HepG2 (cell line): ENCODE results near the gene SDK2. TPM values are rescaled to one million over a fixed set of nuclear protein-coding genes. Genes with fewer than 3 reads are reported as not detected.

Experiments
- ATAC-seq: fragments of 200-7000 bp; cut with Tn5 transposase; 3 replicates; pipeline ENCODE4 v1.9.1; 2020; ENCODE audit warnings: mild to moderate bottlenecking, moderate library complexity
- BruUV-seq: library from RNA; stranded (reverse); fragments of 400-500 nt; replicated peaks from 2 replicates; lab custom pipeline; 2021; lab: Mats Ljungman, UMichigan
- CTCF ChIA-PET: fragments of 300-600 bp; formaldehyde crosslinking; extraction: SDS; loops from one replicate; lab custom pipeline; 2021; ENCODE audit warnings: low total read pairs, inconsistent platforms, low intra/inter-chr PET ratio; lab: Yijun Ruan, JAX
- POLR2A ChIA-PET: fragments of 350-600 bp; sonication (Branson Sonifier 250); formaldehyde crosslinking; loops from one replicate; lab custom pipeline; 2020; ENCODE audit warnings: antibody characterized with exemption, inconsistent platforms; lab: Yijun Ruan, JAX
- DNase-seq: peaks from one replicate; pipeline ENCODE4 v3.0.0-alpha.2; 2015; ENCODE audit warnings: low spot score
- FAIRE-seq: peaks from 3 replicates; lab custom pipeline; 2011; peaks lifted over from hg19 to GRCh38; lab: Jason Lieb, UNC
- H2AFZ ChIP-seq: one replicate; pipeline ENCODE4 v1.6.1; 2011; ENCODE audit warnings: low read length, inconsistent platforms
- H3K27ac ChIP-seq: fragments of 300-600 bp; 3 replicates; pipeline ENCODE4 v1.8.0; 2011; ENCODE audit warnings: mixed run types, mild to moderate bottlenecking, mixed read lengths, low read length, inconsistent platforms; ENCODE audit not compliant: insufficient read depth; ENCODE audit errors: extremely low read length
- H3K27me3 ChIP-seq, 2 experiments: fragments of 200-600 bp in 1 of 2; 2 replicates in 1 of 2; 3 replicates in 1 of 2; pipeline versions ENCODE4 v1.6.0 to v1.8.0; 2011; ENCODE audit warnings: low read length in 2 of 2, mild to moderate bottlenecking in 2 of 2, moderate library complexity in 2 of 2, inconsistent platforms in 1 of 2; ENCODE audit not compliant: insufficient read depth in 2 of 2, control insufficient read depth in 1 of 2
- H3K36me3 ChIP-seq, 2 experiments: fragments of 200-600 bp in 1 of 2; replicated peaks in 1 of 2; 2 replicates in 1 of 2; 3 replicates in 1 of 2; pipeline versions ENCODE4 v1.5.1 to v1.8.0; 2011; ENCODE audit warnings: low read length in 2 of 2, inconsistent platforms in 1 of 2; ENCODE audit not compliant: insufficient read depth in 2 of 2, control insufficient read depth in 1 of 2
- H3K4me1 ChIP-seq: 2 replicates; pipeline ENCODE4 v1.5.1; 2012; ENCODE audit warnings: low read length, inconsistent platforms; ENCODE audit not compliant: insufficient read depth
- H3K4me2 ChIP-seq: 2 replicates; pipeline ENCODE4 v1.6.0; 2011; ENCODE audit warnings: low read depth, low read length, inconsistent platforms
- H3K4me3 ChIP-seq, 3 experiments: fragments of 200-600 bp in 1 of 3; sonication (generic), shearing (Covaris generic) in 1 of 3; replicated peaks in 1 of 3; 2 replicates each; pipeline ENCODE4 v1.5.1; 2011 to 2016; ENCODE audit warnings: low read length in 3 of 3, inconsistent platforms in 2 of 3, low read depth in 2 of 3, mild to moderate bottlenecking in 2 of 3, control low read depth in 1 of 3, mixed read lengths in 1 of 3; ENCODE audit not compliant: insufficient read depth in 1 of 3
- H3K79me2 ChIP-seq: one replicate; pipeline ENCODE4 v1.6.1; 2011; ENCODE audit warnings: low read length, inconsistent platforms; ENCODE audit not compliant: insufficient read depth
- H3K9ac ChIP-seq: 2 replicates; pipeline ENCODE4 v1.6.0; 2011; ENCODE audit warnings: mild to moderate bottlenecking, low read depth, low read length, inconsistent platforms; ENCODE audit not compliant: insufficient read depth
- H3K9me3 ChIP-seq: 2 replicates; pipeline ENCODE4 v1.5.1; 2012; ENCODE audit warnings: mild to moderate bottlenecking, low read length
- H4K20me1 ChIP-seq: 2 replicates; pipeline ENCODE4 v1.6.0; 2011; ENCODE audit warnings: inconsistent platforms, mild to moderate bottlenecking, low read length, moderate library complexity; ENCODE audit not compliant: insufficient read depth
- HDAC2 ChIP-seq: sonication (generic); formaldehyde crosslinking; IDR thresholded peaks from 2 replicates; pipeline ENCODE4 v1.4.0; 2020; ENCODE audit warnings: missing genetic modification reagents
- ZNF777 ChIP-seq: sonication (generic); formaldehyde crosslinking; IDR thresholded peaks from 2 replicates; pipeline ENCODE4 v1.4.0; 2020; ENCODE audit warnings: missing genetic modification reagents
- WGBS: methylation state at CpG from one replicate; pipeline ENCODE4 v1.1.6; 2017; ENCODE audit warnings: low lambda C conversion rate; 5-methylcytosine and 5-hydroxymethylcytosine counted together
- in situ Hi-C: cut with HindIII; loops from 2 replicates; pipeline ENCODE4 v1.10.0; 2017; ENCODE audit warnings: low pct_unique_long_range_greater_than_20kb; ENCODE audit not compliant: extremely low pct_ligation_motif_present
- intact Hi-C: fragments of 100-400 bp; cut with micrococcal nuclease; formaldehyde crosslinking; loops from one replicate; pipeline ENCODE4 v1.10.0; 2022; ENCODE audit not compliant: unreplicated experiment
- polyA plus RNA-seq, 8 experiments: library from polyadenylated mRNA; depleted of rRNA in 3 of 8; stranded (reverse) in 7 of 8; unstranded in 1 of 8; fragments of >200 nt; fragmentation: Illumina TruSeq in 4 of 8; extraction: Trizol in 4 of 8; gene quantifications; 2 replicates each; pipeline versions ENCODE4 v1.2.1 to v1.2.3, GENCODE V29; 2011 to 2016; ENCODE audit warnings: low read depth in 4 of 8, missing spikeins in 1 of 8, mixed read lengths in 1 of 8; ENCODE audit not compliant: insufficient read depth in 1 of 8
- total RNA-seq, 5 experiments: library from RNA; depleted of rRNA; stranded (reverse); fragments of >200 nt; fragmentation: Illumina TruSeq; extraction: Trizol; gene quantifications; 2 replicates each; pipeline ENCODE4 v1.2.3, GENCODE V29; 2016; ENCODE audit warnings: low read depth in 1 of 5
- TF ChIP-seq, protein P1 (sequence below), 2 experiments: sonication (generic) in 1 of 2; formaldehyde crosslinking in 1 of 2; IDR thresholded peaks; 2 replicates each; pipeline versions ENCODE4 v1.6.1 to v1.9.0; 2014 to 2022; ENCODE audit warnings: antibody characterized with exemption in 1 of 2, borderline replicate concordance in 1 of 2, inconsistent platforms in 1 of 2, low read depth in 1 of 2, missing genetic modification reagents in 1 of 2
- TF ChIP-seq, protein P2 (sequence below): sonication (generic); formaldehyde crosslinking; IDR thresholded peaks from 2 replicates; pipeline ENCODE4 v1.5.0; 2020; ENCODE audit warnings: missing genetic modification reagents, mild to moderate bottlenecking, borderline replicate concordance

The SDK2 gene
- total and polyA plus RNA-seq, 2 of the 13 experiments (the other 11 are each of a cell fraction or from before 2014, with no cell fraction given): not detected

DNA sequence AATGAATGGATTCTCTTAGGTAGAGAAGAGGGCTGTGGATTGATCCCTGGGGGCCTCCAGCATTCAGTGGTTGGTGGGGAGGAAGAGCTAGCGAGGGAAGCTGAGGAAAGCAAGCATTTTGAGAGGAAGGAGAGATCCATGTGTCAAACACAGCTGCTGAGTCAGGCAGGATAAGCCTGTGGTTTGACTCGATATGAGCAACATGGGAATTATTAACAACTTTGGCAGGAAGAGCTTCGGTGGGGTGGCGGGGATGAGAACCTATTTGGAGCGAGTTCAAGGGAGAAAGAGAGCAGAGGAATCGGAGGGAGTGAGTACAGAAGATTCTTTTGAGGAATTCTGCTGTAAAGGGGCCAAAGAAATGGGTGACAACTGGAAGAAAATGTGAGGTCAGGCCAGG, 273.0 kb downstream of the SDK2 start:
- Histone ChIP-seq H3K27me3 (peaks cover 7 to 73% of the 10 kb centered on the region in 2 experiments; a peak in 4 of 5 replicates), H3K9ac (no peak overlapping the region), H3K27ac (no peak overlapping the region), H3K79me2 (no peaks in the 10 kb centered on the region), H3K9me3 (no peaks in the 10 kb centered on the region), H2AFZ (no peak overlapping the region), H3K36me3 (no peaks in the 10 kb centered on the region), H3K4me1 (peaks cover 14% of the 10 kb centered on the region), H4K20me1 (no peaks in the 10 kb centered on the region), H3K4me3 (no peak overlapping the region)
- FAIRE-seq (no peak), ATAC-seq (no peak), DNase-seq (no peak)
- in situ Hi-C loops (loop anchor here (5.0 kb wide), 2 partner anchors 114 to 644 kb away; no protein-coding TSS in a partner anchor), intact Hi-C loops (loop anchor here (5.0 kb wide), 1 partner anchor 169 kb away; no protein-coding TSS in a partner anchor)
- ChIA-PET CTCF (interaction anchor here (5.1 kb wide), 1 partner anchor 116 kb away, joined by 159 read pairs; no protein-coding TSS in a partner anchor), POLR2A (interaction anchor here (2.8 kb wide), 1 partner anchor 109 kb away, joined by 22 read pairs; the partner anchor contains the start of gene CPSF4L)
- 5% methylated on average over 6 of the region's 6 CpGs for WGBS
- BruUV-seq: no TSS peak
- TF ChIP-seq ZNF777 (CRISPR knock-in tag) (no peak), HDAC2 (CRISPR knock-in tag) (no peak)
- TF ChIP-seq, protein P1, sequence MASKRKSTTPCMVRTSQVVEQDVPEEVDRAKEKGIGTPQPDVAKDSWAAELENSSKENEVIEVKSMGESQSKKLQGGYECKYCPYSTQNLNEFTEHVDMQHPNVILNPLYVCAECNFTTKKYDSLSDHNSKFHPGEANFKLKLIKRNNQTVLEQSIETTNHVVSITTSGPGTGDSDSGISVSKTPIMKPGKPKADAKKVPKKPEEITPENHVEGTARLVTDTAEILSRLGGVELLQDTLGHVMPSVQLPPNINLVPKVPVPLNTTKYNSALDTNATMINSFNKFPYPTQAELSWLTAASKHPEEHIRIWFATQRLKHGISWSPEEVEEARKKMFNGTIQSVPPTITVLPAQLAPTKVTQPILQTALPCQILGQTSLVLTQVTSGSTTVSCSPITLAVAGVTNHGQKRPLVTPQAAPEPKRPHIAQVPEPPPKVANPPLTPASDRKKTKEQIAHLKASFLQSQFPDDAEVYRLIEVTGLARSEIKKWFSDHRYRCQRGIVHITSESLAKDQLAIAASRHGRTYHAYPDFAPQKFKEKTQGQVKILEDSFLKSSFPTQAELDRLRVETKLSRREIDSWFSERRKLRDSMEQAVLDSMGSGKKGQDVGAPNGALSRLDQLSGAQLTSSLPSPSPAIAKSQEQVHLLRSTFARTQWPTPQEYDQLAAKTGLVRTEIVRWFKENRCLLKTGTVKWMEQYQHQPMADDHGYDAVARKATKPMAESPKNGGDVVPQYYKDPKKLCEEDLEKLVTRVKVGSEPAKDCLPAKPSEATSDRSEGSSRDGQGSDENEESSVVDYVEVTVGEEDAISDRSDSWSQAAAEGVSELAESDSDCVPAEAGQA (IDR thresholded peaks at IDR 0.05; ENCODE audit: low read depth): no peak
- TF ChIP-seq, protein P1 (CRISPR knock-in tag; IDR thresholded peaks at IDR 0.05; ENCODE audit: borderline replicate concordance): no peak
- TF ChIP-seq, protein P2, sequence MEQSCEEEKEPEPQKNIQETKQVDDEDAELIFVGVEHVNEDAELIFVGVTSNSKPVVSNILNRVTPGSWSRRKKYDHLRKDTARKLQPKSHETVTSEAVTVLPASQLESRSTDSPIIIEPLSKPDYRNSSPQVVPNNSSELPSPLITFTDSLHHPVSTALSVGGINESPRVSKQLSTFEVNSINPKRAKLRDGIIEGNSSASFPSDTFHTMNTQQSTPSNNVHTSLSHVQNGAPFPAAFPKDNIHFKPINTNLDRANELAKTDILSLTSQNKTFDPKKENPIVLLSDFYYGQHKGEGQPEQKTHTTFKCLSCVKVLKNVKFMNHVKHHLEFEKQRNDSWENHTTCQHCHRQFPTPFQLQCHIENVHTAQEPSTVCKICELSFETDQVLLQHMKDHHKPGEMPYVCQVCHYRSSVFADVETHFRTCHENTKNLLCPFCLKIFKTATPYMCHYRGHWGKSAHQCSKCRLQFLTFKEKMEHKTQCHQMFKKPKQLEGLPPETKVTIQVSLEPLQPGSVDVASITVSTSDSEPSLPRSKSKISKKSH: no peak
- TF ChIP-seq, all 625 proteins: peak for 0
- no peak overlapping the region for H3K4me2 ChIP-seq
